MCF 10A (cell line): ENCODE results near the gene MCTP1. TPM values are rescaled to one million over a fixed set of nuclear protein-coding genes. Genes with fewer than 3 reads are reported as not detected.

Experiments used
- BruUV-seq: library from RNA; stranded (reverse); fragments of 400-500 nt; replicated peaks from 2 replicates; lab custom pipeline; 2021; lab: Mats Ljungman, UMichigan
- CTCF ChIA-PET: fragments of 300-600 bp; sonication (Branson Sonifier 250); formaldehyde crosslinking; extraction: SDS; loops from one replicate; lab custom pipeline; 2021; ENCODE audit warnings: antibody characterized with exemption, inconsistent platforms; lab: Yijun Ruan, JAX
- POLR2A ChIA-PET: fragments of 300-600, 350-650 bp; sonication (Branson Sonifier 250); formaldehyde crosslinking; extraction: SDS; loops from one replicate; lab custom pipeline; 2020; ENCODE audit warnings: antibody characterized with exemption, inconsistent platforms; lab: Yijun Ruan, JAX
- DNase-seq: peaks from one replicate; pipeline ENCODE4 v3.0.0-alpha.2; 2018; ENCODE audit not compliant: unreplicated experiment
- H3K27ac Mint-ChIP-seq: one replicate; pipeline ENCODE4 v1.8.0; 2022; ENCODE audit warnings: mild to moderate bottlenecking, low read depth, mixed read lengths; ENCODE audit not compliant: unreplicated experiment
- H3K27me3 Mint-ChIP-seq: one replicate; pipeline ENCODE4 v1.8.0; 2022; ENCODE audit warnings: mixed read lengths; ENCODE audit not compliant: insufficient read depth, unreplicated experiment
- H3K36me3 Mint-ChIP-seq: one replicate; pipeline ENCODE4 v1.8.0; 2022; ENCODE audit warnings: mild to moderate bottlenecking, moderate library complexity, mixed read lengths; ENCODE audit not compliant: insufficient read depth, unreplicated experiment
- H3K4me1 Mint-ChIP-seq: one replicate; pipeline ENCODE4 v1.8.0; 2022; ENCODE audit warnings: mixed read lengths; ENCODE audit not compliant: insufficient read depth, unreplicated experiment
- H3K4me3 Mint-ChIP-seq: one replicate; pipeline ENCODE4 v1.8.0; 2022; ENCODE audit warnings: mild to moderate bottlenecking, moderate library complexity, mixed read lengths; ENCODE audit not compliant: unreplicated experiment
- H3K9me3 Mint-ChIP-seq: one replicate; pipeline ENCODE4 v1.8.0; 2022; ENCODE audit warnings: mixed read lengths; ENCODE audit not compliant: unreplicated experiment
- intact Hi-C: fragments of 100-400 bp; cut with micrococcal nuclease; formaldehyde crosslinking; loops from 2 replicates; pipeline ENCODE4 v1.14.1; 2022
- total RNA-seq: library from RNA; stranded (reverse); gene quantifications from 2 replicates; pipeline ENCODE4 v1.2.3, GENCODE V29; 2022
- TF ChIP-seq, protein P1 (sequence below): fragments of 200-600 bp; IDR thresholded peaks from one replicate; pipeline ENCODE4 v1.8.0; 2022; ENCODE audit warnings: antibody characterized with exemption, mild to moderate bottlenecking; ENCODE audit not compliant: unreplicated experiment

Gene MCTP1
- total RNA-seq, 1 experiment from 2014 or later = 40.3 TPM

DNA sequence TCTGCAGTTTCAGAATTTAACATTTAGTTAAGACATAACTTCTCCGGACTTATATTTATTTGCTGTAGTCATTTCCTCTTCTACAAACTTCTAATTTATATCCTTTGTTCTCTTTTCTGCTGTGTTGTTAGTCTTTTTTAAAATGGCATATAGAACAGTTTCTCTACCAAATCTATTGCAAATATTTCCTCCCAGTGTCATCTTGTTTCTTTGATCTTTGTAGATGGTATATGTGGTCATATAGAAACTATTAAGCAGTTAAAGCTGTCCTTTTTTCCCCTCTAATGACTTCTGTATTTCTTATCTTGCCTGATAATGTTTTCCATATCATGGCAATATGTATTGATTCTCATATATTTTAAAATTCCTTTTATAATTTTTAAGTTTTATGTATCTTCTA lies 264.5 kb downstream of the MCTP1 start:
- H3K36me3 Mint-ChIP-seq = no peaks in the 10 kb centered on the region
- H3K27me3 Mint-ChIP-seq = no peaks in the 10 kb centered on the region
- CTCF ChIA-PET = no interaction called here

DNA sequence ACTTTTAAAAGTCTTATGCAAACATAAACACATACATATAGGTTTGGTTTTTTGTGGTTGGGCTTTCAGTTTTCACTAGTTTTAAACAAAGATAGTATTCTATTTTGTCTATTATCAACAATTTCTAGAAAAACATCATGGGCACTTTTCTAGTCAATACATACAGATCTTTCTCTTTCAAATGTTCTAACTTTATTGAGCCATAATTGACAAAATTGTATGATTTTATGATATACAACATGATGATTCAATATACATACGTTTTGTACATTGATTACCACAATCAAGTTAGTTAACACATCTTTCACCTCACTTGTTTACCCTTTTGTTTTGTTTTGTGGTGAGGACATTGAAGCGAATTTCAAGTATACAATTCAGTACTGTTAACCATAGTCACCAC lies 265.9 kb downstream of the MCTP1 start:
- intact Hi-C loops = no loop called here
- POLR2A ChIA-PET = no interaction called here
- no peak overlapping the region for H3K27ac Mint-ChIP-seq
- TF ChIP-seq, protein P1, sequence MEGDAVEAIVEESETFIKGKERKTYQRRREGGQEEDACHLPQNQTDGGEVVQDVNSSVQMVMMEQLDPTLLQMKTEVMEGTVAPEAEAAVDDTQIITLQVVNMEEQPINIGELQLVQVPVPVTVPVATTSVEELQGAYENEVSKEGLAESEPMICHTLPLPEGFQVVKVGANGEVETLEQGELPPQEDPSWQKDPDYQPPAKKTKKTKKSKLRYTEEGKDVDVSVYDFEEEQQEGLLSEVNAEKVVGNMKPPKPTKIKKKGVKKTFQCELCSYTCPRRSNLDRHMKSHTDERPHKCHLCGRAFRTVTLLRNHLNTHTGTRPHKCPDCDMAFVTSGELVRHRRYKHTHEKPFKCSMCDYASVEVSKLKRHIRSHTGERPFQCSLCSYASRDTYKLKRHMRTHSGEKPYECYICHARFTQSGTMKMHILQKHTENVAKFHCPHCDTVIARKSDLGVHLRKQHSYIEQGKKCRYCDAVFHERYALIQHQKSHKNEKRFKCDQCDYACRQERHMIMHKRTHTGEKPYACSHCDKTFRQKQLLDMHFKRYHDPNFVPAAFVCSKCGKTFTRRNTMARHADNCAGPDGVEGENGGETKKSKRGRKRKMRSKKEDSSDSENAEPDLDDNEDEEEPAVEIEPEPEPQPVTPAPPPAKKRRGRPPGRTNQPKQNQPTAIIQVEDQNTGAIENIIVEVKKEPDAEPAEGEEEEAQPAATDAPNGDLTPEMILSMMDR = no peak
- no TSS peak for BruUV-seq
- DNase-seq = no peak
- no peak overlapping the region for H3K4me3 Mint-ChIP-seq
- H3K27me3 Mint-ChIP-seq = no peaks in the 10 kb centered on the region
- H3K4me1 Mint-ChIP-seq = peaks cover 14% of the 10 kb centered on the region
- CTCF ChIA-PET = interaction anchor here (1.0 kb wide), 1 partner anchor 18 kb away, joined by 3 read pairs; no protein-coding TSS in a partner anchor
- no peaks in the 10 kb centered on the region for H3K9me3 Mint-ChIP-seq
- no peaks in the 10 kb centered on the region for H3K36me3 Mint-ChIP-seq

More for the DNA sequence above, 264.5 kb downstream of the MCTP1 start:
- POLR2A ChIA-PET = no interaction called here
- peaks cover 14% of the 10 kb centered on the region for H3K4me1 Mint-ChIP-seq
- BruUV-seq = no TSS peak
- intact Hi-C loops = no loop called here
- no peak overlapping the region for H3K4me3 Mint-ChIP-seq
- DNase-seq = no peak
- TF ChIP-seq, protein P1 = no peak
- H3K9me3 Mint-ChIP-seq = no peaks in the 10 kb centered on the region
- no peak overlapping the region for H3K27ac Mint-ChIP-seq

DNA sequence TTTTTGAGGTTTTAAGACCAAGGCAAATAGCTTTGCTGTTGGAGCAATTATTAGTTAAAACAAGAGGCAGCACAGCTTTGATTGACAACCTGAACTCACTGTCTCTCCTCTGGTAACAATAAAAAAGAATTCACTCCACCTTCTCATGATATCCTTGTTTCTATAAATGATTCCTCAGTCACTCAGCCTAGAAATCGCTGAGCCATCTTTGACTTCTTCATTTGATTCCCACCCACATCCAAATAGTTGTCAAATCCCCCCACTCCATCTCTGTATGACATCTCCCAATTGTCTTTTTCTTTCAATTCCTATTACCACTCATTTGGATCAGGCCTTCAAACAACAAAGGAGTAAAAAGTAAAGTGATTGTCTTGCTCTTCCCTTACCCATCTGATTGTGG lies 266.4 kb downstream of the MCTP1 start:
- H3K4me1 Mint-ChIP-seq = peaks cover 14% of the 10 kb centered on the region
- ChIA-PET POLR2A (interaction anchor here (0.7 kb wide), 1 partner anchor 485 kb away, joined by 3 read pairs; no protein-coding TSS in a partner anchor), CTCF (interaction anchor here (0.6 to 0.7 kb wide), 2 partner anchors 35 to 39 kb away, joined by 3 read pairs; no protein-coding TSS in a partner anchor)
- no peak overlapping the region for H3K4me3 Mint-ChIP-seq
- intact Hi-C loops = no loop called here
- H3K27ac Mint-ChIP-seq = no peak overlapping the region
- no peaks in the 10 kb centered on the region for H3K27me3 Mint-ChIP-seq
- H3K36me3 Mint-ChIP-seq = no peaks in the 10 kb centered on the region
- TF ChIP-seq, protein P1 = no peak
- BruUV-seq = no TSS peak
- no peak for DNase-seq
- H3K9me3 Mint-ChIP-seq = no peaks in the 10 kb centered on the region

DNA sequence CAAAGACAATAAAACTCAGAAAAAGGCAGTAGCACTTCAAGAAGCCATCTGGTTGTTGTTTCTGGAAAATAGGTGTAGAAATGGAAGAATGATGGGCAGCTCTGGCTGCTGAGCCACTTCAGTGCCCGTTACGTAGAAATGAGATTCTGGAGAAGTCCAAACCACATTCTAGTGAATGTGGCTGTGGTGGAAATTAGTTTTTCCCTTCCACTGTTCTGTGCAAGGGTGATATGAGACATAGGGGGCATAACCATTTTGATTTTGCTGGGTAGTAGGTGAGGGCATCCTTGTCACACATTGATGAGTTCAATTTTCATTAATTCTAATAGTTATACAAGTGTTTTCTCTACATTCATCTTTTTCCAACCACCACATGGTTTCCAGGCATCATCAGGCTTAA lies 275.1 kb downstream of the MCTP1 start:
- Mint-ChIP-seq H3K9me3 (no peaks in the 10 kb centered on the region), H3K27me3 (no peaks in the 10 kb centered on the region), H3K4me1 (no peaks in the 10 kb centered on the region), H3K27ac (no peak overlapping the region), H3K36me3 (no peaks in the 10 kb centered on the region), H3K4me3 (no peak overlapping the region)
- intact Hi-C loops = no loop called here
- ChIA-PET CTCF (no interaction called here), POLR2A (no interaction called here)
- BruUV-seq = no TSS peak
- no peak for DNase-seq
- TF ChIP-seq, protein P1 = no peak
